ENCODE data around the gene DNAJC18. TPM values are rescaled to one million over a fixed set of nuclear protein-coding genes. Genes with fewer than 3 reads are reported as not detected.

The DNAJC18 gene
- total and polyA plus RNA-seq, 9 donors = 15.3 to 29.9 (median 20.2) TPM

- Histone ChIP-seq H3K9me3 (replicated peaks; ENCODE audit: control insufficient read depth, low read depth, low read length) (no peaks in the 10 kb centered on the region), H3K27me3 (ENCODE audit: control insufficient read depth, insufficient read depth, low read length) (no peaks in the 10 kb centered on the region), H3K27ac (ENCODE audit: low read length) (peak overlapping the region; percentile 84), H3K4me3 (ENCODE audit: low read length) (peak overlapping the region; percentile 34), H3K36me3 (ENCODE audit: control insufficient read depth, insufficient read depth, low read length) (no peaks in the 10 kb centered on the region), H3K4me1 (ENCODE audit: control insufficient read depth, insufficient read depth, low read length) (peaks cover 5% of the 10 kb centered on the region)
- DNase-seq = no peak
- 78% methylated on average over 2 of the region's 5 CpGs for WGBS (ENCODE audit: insufficient coverage)
Observed at GRCh38 chr5:139461698-139462097, 22.4 kb upstream of the DNAJC18 start.

GRCh38 chr5:139461176-139461575 is 21.9 kb upstream of the DNAJC18 start:
- H3K9me3 ChIP-seq (replicated peaks; ENCODE audit: control insufficient read depth, low read depth, low read length) = no peaks in the 10 kb centered on the region
- no peaks in the 10 kb centered on the region for H3K27me3 ChIP-seq (ENCODE audit: control insufficient read depth, insufficient read depth, low read length)
- DNase-seq = no peak
- H3K4me1 ChIP-seq (ENCODE audit: control insufficient read depth, insufficient read depth, low read length) = peaks cover 5% of the 10 kb centered on the region
- H3K36me3 ChIP-seq (ENCODE audit: control insufficient read depth, insufficient read depth, low read length) = no peaks in the 10 kb centered on the region
- 70% methylated on average over 5 of the region's 7 CpGs for WGBS (ENCODE audit: insufficient coverage)
- H3K27ac ChIP-seq (ENCODE audit: low read length) = peak overlapping the region; percentile 84
- H3K4me3 ChIP-seq (ENCODE audit: low read length) = peak overlapping the region; percentile 34

- WGBS (ENCODE audit: insufficient coverage) = no CpG with 5 or more reads among the region's 1 CpG
- Histone ChIP-seq H3K4me3 (ENCODE audit: low read length) (no peak overlapping the region), H3K9me3 (replicated peaks; ENCODE audit: control insufficient read depth, low read depth, low read length) (no peaks in the 10 kb centered on the region), H3K27ac (ENCODE audit: low read length) (peak overlapping the region; percentile 84), H3K36me3 (ENCODE audit: control insufficient read depth, insufficient read depth, low read length) (no peaks in the 10 kb centered on the region), H3K27me3 (ENCODE audit: control insufficient read depth, insufficient read depth, low read length) (no peaks in the 10 kb centered on the region), H3K4me1 (ENCODE audit: control insufficient read depth, insufficient read depth, low read length) (peaks cover 5% of the 10 kb centered on the region)
- DNase-seq = no peak
Observed at GRCh38 chr5:139460455-139460854, 21.1 kb upstream of the DNAJC18 start.

- peaks cover 5% of the 10 kb centered on the region for H3K4me1 ChIP-seq (ENCODE audit: control insufficient read depth, insufficient read depth, low read length)
- H3K4me3 ChIP-seq (ENCODE audit: low read length) = no peak overlapping the region
- H3K27ac ChIP-seq (ENCODE audit: low read length) = peak overlapping the region; percentile 52
- 68% methylated on average over 7 of the region's 8 CpGs for WGBS (ENCODE audit: insufficient coverage)
- peak; percentile 24 for DNase-seq
- H3K9me3 ChIP-seq (replicated peaks; ENCODE audit: control insufficient read depth, low read depth, low read length) = no peaks in the 10 kb centered on the region
- no peaks in the 10 kb centered on the region for H3K36me3 ChIP-seq (ENCODE audit: control insufficient read depth, insufficient read depth, low read length)
- no peaks in the 10 kb centered on the region for H3K27me3 ChIP-seq (ENCODE audit: control insufficient read depth, insufficient read depth, low read length)
Observed at GRCh38 chr5:139459451-139459934, 20.2 kb upstream of the DNAJC18 start.

- DNase-seq = no peak
- Histone ChIP-seq H3K4me3 (ENCODE audit: low read length) (no peak overlapping the region), H3K36me3 (ENCODE audit: control insufficient read depth, insufficient read depth, low read length) (no peaks in the 10 kb centered on the region), H3K27me3 (ENCODE audit: control insufficient read depth, insufficient read depth, low read length) (no peaks in the 10 kb centered on the region), H3K4me1 (ENCODE audit: control insufficient read depth, insufficient read depth, low read length) (peaks cover 5% of the 10 kb centered on the region), H3K27ac (ENCODE audit: low read length) (peak overlapping the region; percentile 53), H3K9me3 (replicated peaks; ENCODE audit: control insufficient read depth, low read depth, low read length) (no peaks in the 10 kb centered on the region)
- WGBS (ENCODE audit: insufficient coverage) = 83% methylated on average over 3 of the region's 8 CpGs
Observed at GRCh38 chr5:139458580-139459407, 19.5 kb upstream of the DNAJC18 start.

GRCh38 chr5:139457653-139458306 is 18.5 kb upstream of the DNAJC18 start:
- H3K9me3 ChIP-seq (replicated peaks; ENCODE audit: control insufficient read depth, low read depth, low read length) = no peaks in the 10 kb centered on the region
- H3K4me1 ChIP-seq (ENCODE audit: control insufficient read depth, insufficient read depth, low read length) = peaks cover 3% of the 10 kb centered on the region
- no peaks in the 10 kb centered on the region for H3K27me3 ChIP-seq (ENCODE audit: control insufficient read depth, insufficient read depth, low read length)
- no peaks in the 10 kb centered on the region for H3K36me3 ChIP-seq (ENCODE audit: control insufficient read depth, insufficient read depth, low read length)
- H3K4me3 ChIP-seq (ENCODE audit: low read length) = no peak overlapping the region
- no peak for DNase-seq
- 88% methylated on average over 2 of the region's 5 CpGs for WGBS (ENCODE audit: insufficient coverage)
- H3K27ac ChIP-seq (ENCODE audit: low read length) = no peak overlapping the region

- H3K27me3 ChIP-seq (ENCODE audit: control insufficient read depth, insufficient read depth, low read length) = no peaks in the 10 kb centered on the region
- no peak overlapping the region for H3K4me3 ChIP-seq (ENCODE audit: low read length)
- no peaks in the 10 kb centered on the region for H3K9me3 ChIP-seq (replicated peaks; ENCODE audit: control insufficient read depth, low read depth, low read length)
- WGBS (ENCODE audit: insufficient coverage) = 96% methylated on average over 5 of the region's 5 CpGs
- DNase-seq = no peak
- H3K36me3 ChIP-seq (ENCODE audit: control insufficient read depth, insufficient read depth, low read length) = no peaks in the 10 kb centered on the region
- H3K4me1 ChIP-seq (ENCODE audit: control insufficient read depth, insufficient read depth, low read length) = peaks cover 3% of the 10 kb centered on the region
- H3K27ac ChIP-seq (ENCODE audit: low read length) = no peak overlapping the region
Observed at GRCh38 chr5:139457241-139457640, 17.9 kb upstream of the DNAJC18 start.

GRCh38 chr5:139456776-139457175 is 17.5 kb upstream of the DNAJC18 start:
- no peak for DNase-seq
- Histone ChIP-seq H3K27ac (ENCODE audit: low read length) (no peak overlapping the region), H3K27me3 (ENCODE audit: control insufficient read depth, insufficient read depth, low read length) (no peaks in the 10 kb centered on the region), H3K36me3 (ENCODE audit: control insufficient read depth, insufficient read depth, low read length) (no peaks in the 10 kb centered on the region), H3K9me3 (replicated peaks; ENCODE audit: control insufficient read depth, low read depth, low read length) (no peaks in the 10 kb centered on the region), H3K4me1 (ENCODE audit: control insufficient read depth, insufficient read depth, low read length) (peaks cover 3% of the 10 kb centered on the region), H3K4me3 (ENCODE audit: low read length) (no peak overlapping the region)
- WGBS (ENCODE audit: insufficient coverage) = 84% methylated on average over 12 of the region's 12 CpGs

GRCh38 chr5:139454568-139455290 is 15.4 kb upstream of the DNAJC18 start:
- 70% methylated on average over 4 of the region's 11 CpGs for WGBS (ENCODE audit: insufficient coverage)
- Histone ChIP-seq H3K27me3 (ENCODE audit: control insufficient read depth, insufficient read depth, low read length) (no peaks in the 10 kb centered on the region), H3K27ac (ENCODE audit: low read length) (no peak overlapping the region), H3K4me1 (ENCODE audit: control insufficient read depth, insufficient read depth, low read length) (peaks cover 3% of the 10 kb centered on the region), H3K36me3 (ENCODE audit: control insufficient read depth, insufficient read depth, low read length) (no peaks in the 10 kb centered on the region), H3K4me3 (ENCODE audit: low read length) (no peak overlapping the region), H3K9me3 (replicated peaks; ENCODE audit: control insufficient read depth, low read depth, low read length) (no peaks in the 10 kb centered on the region)
- no peak for DNase-seq

Data from muscle of leg (tissue), 11 donors.